Colonic mucosa (tissue), 4 donors: ENCODE data around the gene PCSK4. TPM values are rescaled to one million over a fixed set of nuclear protein-coding genes. Genes with fewer than 3 reads are reported as not detected.

ENCODE experiments used
- DNase-seq: peaks from one replicate; pipeline ENCODE4 v3.0.0-alpha.2; 2020
- H3K27ac ChIP-seq: fragments of 200-600 bp; one replicate; pipeline ENCODE4 v1.8.0; 2021
- H3K27me3 ChIP-seq: fragments of 200-600 bp; one replicate; pipeline ENCODE4 v1.8.0; 2021
- H3K36me3 ChIP-seq: fragments of 200-600 bp; one replicate; pipeline ENCODE4 v1.8.0; 2021
- H3K4me1 ChIP-seq: fragments of 200-600 bp; one replicate; pipeline ENCODE4 v1.8.0; 2021; ENCODE audit warnings: mild to moderate bottlenecking
- H3K4me3 ChIP-seq: fragments of 200-600 bp; one replicate; pipeline ENCODE4 v1.8.0; 2021
- H3K9ac ChIP-seq, 2 donors: one replicate each; pipeline ENCODE4 v1.7.0; 2013; ENCODE audit warnings: control low read depth in 2 of 2, low read depth in 2 of 2, low read length in 2 of 2
- H3K9me3 ChIP-seq: fragments of 200-600 bp; one replicate; pipeline ENCODE4 v1.8.0; 2021
- intact Hi-C: fragments of 100-400 bp; cut with DNase I; formaldehyde crosslinking; loops from one replicate; pipeline ENCODE4 v1.14.1; 2022
- total RNA-seq, 2 donors: library from RNA; stranded (reverse); fragmentation: NEBNext Ultra II Directional in 1 of 2; extraction: Animal tissue kit (Norgen Biotek cat#: 25700) in 1 of 2; gene quantifications; one replicate each; pipeline ENCODE4 v1.2.1, GENCODE V29; 2021
- TF ChIP-seq, protein P1 (sequence below): fragments of 200-600 bp; IDR thresholded peaks from one replicate; pipeline ENCODE4 v1.8.0; 2022; ENCODE audit warnings: antibody characterized with exemption, mild to moderate bottlenecking
- donor health status: healthy.
- donor health status: DM: no; HTN: no; CAD: no.
- donor health status: DM: no; HTN: no; CAD: no.

The PCSK4 gene
- total RNA-seq, 2 donors from 2014 or later: 4.1 to 5.8 TPM

DNA sequence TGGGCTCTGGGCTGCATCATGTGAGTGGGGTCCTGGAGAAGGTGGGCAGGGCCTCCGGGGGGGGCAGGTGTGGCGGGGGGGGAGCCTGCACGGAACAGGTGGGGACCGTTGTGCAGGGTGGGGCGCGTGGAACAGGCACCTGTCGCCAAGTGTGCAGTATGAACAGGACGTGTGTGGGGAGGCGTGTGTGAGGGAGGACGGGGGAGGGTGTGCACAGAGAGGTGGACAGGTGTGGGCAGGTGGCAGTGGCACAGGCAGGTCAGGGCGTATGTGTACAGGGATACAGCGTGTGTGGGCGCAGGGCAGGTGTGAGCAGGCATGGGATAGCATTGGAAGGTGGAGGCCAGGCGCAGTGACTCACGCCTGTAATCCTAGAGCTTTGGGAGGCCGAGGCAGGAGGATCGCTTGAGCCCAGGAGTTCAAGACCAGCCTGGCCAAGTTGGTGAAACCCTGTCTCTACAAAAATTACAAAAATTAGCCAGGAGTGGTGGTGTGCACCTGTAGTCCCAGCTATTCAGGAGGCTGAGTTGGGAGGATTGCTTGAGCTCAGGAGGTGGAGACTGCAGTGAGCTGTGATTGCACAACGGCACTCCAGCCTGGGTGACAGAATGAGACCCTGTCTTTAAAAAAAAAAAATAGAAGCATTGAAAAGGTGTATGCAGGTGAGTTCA lies 37.0 kb upstream of the PCSK4 start:
- no peaks in the 10 kb centered on the region for H3K36me3 ChIP-seq
- H3K9ac ChIP-seq: no peak overlapping the region
- DNase-seq: no peak
- intact Hi-C loops: no loop called here
- H3K9me3 ChIP-seq: no peaks in the 10 kb centered on the region
- no peaks in the 10 kb centered on the region for H3K4me1 ChIP-seq
- H3K4me3 ChIP-seq: no peak overlapping the region
- no peak overlapping the region for H3K27ac ChIP-seq
- H3K27me3 ChIP-seq: peaks cover 42% of the 10 kb centered on the region
- TF ChIP-seq, protein P1, sequence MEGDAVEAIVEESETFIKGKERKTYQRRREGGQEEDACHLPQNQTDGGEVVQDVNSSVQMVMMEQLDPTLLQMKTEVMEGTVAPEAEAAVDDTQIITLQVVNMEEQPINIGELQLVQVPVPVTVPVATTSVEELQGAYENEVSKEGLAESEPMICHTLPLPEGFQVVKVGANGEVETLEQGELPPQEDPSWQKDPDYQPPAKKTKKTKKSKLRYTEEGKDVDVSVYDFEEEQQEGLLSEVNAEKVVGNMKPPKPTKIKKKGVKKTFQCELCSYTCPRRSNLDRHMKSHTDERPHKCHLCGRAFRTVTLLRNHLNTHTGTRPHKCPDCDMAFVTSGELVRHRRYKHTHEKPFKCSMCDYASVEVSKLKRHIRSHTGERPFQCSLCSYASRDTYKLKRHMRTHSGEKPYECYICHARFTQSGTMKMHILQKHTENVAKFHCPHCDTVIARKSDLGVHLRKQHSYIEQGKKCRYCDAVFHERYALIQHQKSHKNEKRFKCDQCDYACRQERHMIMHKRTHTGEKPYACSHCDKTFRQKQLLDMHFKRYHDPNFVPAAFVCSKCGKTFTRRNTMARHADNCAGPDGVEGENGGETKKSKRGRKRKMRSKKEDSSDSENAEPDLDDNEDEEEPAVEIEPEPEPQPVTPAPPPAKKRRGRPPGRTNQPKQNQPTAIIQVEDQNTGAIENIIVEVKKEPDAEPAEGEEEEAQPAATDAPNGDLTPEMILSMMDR: no peak

DNA sequence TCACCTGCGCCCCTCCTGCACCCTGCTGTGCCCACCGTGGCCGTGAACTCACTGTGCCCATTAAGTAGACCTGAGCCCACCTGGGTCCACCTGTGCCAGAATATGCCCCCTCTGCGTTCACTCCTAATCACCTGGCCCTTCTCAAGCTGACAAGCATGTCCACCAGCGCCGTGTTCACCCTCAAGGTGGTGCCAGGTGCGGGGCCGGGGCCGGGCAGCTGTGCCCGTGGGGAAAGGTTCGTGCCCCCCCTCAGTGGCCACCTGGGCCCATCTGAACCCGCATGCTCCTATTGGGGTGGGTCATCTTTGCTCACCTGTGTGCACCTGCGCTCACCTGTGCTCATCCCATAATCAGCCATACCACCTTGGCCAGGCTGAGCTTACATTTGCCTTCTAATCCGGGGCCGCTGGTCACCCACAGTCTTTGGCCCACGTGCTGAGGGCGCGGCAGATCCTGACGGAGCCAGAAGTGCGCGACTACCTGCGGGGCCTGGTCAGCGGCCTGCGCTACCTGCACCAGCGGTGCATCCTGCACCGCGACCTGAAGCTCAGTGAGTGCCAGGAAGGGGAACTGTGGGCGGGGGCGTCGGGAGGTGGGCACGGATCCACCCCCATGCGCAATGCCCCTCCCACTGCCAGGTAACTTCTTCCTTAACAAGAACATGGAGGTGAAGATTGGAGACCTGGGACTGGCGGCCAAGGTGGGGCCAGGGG lies 36.1 kb upstream of the PCSK4 start:
- intact Hi-C loops: no loop called here
- H3K4me3 ChIP-seq: no peak overlapping the region
- no peak for DNase-seq
- TF ChIP-seq, protein P1: no peak
- H3K4me1 ChIP-seq: no peaks in the 10 kb centered on the region
- no peaks in the 10 kb centered on the region for H3K9me3 ChIP-seq
- H3K27ac ChIP-seq: no peak overlapping the region
- H3K27me3 ChIP-seq: peaks cover 42% of the 10 kb centered on the region
- H3K36me3 ChIP-seq: no peaks in the 10 kb centered on the region
- H3K9ac ChIP-seq: no peak overlapping the region

DNA sequence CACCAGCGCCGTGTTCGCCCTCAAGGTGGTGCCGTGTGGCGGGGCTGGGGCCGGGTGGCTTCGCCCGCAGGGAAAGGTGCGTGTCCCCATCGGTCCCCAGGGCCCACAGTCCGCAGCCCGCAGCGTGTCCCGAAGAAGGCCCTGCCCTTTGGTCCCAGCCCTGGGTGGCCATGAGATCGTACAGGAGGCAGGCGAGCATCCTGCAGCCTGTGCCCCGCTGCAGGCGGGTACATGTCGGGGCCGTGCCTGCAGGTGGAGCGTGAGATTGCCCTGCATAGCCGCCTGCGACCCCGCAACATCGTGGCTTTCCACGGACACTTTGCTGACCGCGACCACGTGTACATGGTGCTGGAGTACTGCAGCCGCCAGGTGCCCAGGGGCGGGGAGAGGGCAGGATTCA lies 35.2 kb upstream of the PCSK4 start:
- no peak for DNase-seq
- peaks cover 42% of the 10 kb centered on the region for H3K27me3 ChIP-seq

GRCh38 chr19:1524972-1525325 lies 34.8 kb upstream of the PCSK4 start:
- intact Hi-C loops: no loop called here
- TF ChIP-seq, protein P1: no peak
- Histone ChIP-seq H3K4me3 (no peak overlapping the region), H3K4me1 (no peaks in the 10 kb centered on the region), H3K27ac (no peak overlapping the region), H3K36me3 (no peaks in the 10 kb centered on the region), H3K9me3 (no peaks in the 10 kb centered on the region), H3K27me3 (peaks cover 42% of the 10 kb centered on the region), H3K9ac (no peak overlapping the region)
- no peak for DNase-seq

More for the DNA sequence above, 35.2 kb upstream of the PCSK4 start:
- intact Hi-C loops: no loop called here
- Histone ChIP-seq H3K27ac (no peak overlapping the region), H3K9ac (no peak overlapping the region), H3K4me1 (no peaks in the 10 kb centered on the region), H3K4me3 (no peak overlapping the region), H3K36me3 (no peaks in the 10 kb centered on the region), H3K9me3 (no peaks in the 10 kb centered on the region)
- TF ChIP-seq, protein P1: no peak

GRCh38 chr19:1524287-1524971 lies 34.3 kb upstream of the PCSK4 start:
- Histone ChIP-seq H3K4me3 (no peak overlapping the region), H3K9ac (no peak overlapping the region), H3K4me1 (no peaks in the 10 kb centered on the region), H3K36me3 (no peaks in the 10 kb centered on the region), H3K9me3 (no peaks in the 10 kb centered on the region), H3K27ac (no peak overlapping the region), H3K27me3 (peaks cover 42% of the 10 kb centered on the region)
- TF ChIP-seq, protein P1: no peak
- intact Hi-C loops: no loop called here
- no peak for DNase-seq
